ENCODE data around the gene PLA2G4B.

DNA sequence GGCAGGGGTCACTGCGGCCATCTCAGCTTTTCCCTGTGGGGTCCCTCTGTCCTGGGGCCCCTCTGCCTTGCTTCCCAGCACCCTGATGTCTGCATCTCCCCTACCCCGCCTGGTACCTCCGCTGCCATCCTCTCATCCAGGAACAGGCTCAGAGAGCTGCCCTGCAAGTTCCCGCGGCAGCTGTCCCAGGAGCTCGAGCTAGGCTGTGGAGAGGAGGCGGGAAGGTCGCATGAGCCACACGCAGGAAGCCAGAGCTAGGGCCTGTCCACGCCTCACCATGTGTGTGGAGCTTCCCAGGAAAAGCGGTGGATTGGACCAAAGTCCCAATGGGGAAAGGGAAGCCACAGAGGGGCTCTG lies 12.5 kb downstream of the PLA2G4B start:
- TF ChIP-seq, protein P1, sequence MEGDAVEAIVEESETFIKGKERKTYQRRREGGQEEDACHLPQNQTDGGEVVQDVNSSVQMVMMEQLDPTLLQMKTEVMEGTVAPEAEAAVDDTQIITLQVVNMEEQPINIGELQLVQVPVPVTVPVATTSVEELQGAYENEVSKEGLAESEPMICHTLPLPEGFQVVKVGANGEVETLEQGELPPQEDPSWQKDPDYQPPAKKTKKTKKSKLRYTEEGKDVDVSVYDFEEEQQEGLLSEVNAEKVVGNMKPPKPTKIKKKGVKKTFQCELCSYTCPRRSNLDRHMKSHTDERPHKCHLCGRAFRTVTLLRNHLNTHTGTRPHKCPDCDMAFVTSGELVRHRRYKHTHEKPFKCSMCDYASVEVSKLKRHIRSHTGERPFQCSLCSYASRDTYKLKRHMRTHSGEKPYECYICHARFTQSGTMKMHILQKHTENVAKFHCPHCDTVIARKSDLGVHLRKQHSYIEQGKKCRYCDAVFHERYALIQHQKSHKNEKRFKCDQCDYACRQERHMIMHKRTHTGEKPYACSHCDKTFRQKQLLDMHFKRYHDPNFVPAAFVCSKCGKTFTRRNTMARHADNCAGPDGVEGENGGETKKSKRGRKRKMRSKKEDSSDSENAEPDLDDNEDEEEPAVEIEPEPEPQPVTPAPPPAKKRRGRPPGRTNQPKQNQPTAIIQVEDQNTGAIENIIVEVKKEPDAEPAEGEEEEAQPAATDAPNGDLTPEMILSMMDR (IDR thresholded peaks at IDR 0.05), result no peak
- no peak for TF ChIP-seq ZFX (IDR thresholded peaks at IDR 0.05; ENCODE audit: borderline replicate concordance)

All from 22Rv1 (cell line).